ENCODE results near the gene CTNND2.

CTNND2 gene

DNA sequence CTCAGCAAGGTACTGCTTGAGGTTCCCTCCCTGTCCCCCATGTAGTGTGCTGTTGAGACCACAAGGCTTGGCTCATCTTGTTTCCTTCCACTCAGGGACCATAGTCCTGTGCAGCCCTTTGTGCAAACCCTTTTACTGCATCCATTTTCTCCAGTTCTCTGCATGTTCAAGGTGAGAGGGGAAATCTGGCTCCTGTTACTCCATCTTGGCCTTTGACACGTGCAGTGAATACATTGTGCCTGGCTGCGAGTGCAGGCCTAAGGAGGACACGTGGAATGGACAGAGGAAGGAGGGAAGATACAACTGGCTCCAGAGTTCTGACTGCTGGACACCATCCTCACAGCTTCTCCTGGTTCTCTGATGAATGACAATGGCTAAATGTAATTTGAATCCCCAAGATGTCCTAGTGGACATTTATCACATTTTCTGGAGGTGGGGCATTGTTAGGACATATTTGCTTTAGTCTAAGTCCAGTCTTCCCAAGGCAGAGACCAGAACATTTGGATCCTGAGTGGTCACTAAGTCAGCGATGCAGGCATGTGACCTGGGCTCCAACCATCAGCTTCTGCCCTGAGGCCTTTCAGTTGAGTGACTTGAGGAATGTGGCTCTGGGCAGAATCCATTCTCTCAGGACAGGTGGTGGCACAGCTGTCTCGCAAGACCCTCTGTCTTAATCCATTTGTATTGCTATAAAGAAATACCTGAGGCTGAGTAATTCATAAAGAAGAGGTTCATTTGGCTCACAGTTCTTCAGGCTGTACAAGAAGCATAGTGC is 954.2 kb downstream of the CTNND2 start:
- no peaks in the 10 kb centered on the region for H3K4me1 ChIP-seq (ENCODE audit: control insufficient read depth, insufficient read depth, low read length)
- ChIA-PET POLR2A (no interaction called here), CTCF (interaction anchor here (0.6 kb wide), 2 partner anchors 86 to 93 kb away, joined by 3 read pairs; no protein-coding TSS in a partner anchor)
- no peak overlapping the region for H3K4me3 ChIP-seq (ENCODE audit: low read depth, low read length)
- H3K36me3 ChIP-seq (ENCODE audit: control insufficient read depth in 2 of 2, insufficient read depth in 1 of 2, low read length in 2 of 2), result no peaks in the 10 kb centered on the region
- H3K27ac ChIP-seq (ENCODE audit: extremely low read depth, low read depth, low read length), result no peak overlapping the region
- TF ChIP-seq ZNF544 (tag by site-specific recombination; IDR thresholded peaks at IDR 0.05) (no peak), ZNF529 (tag by site-specific recombination; IDR thresholded peaks at IDR 0.05; ENCODE audit: insufficient replicate concordance) (no peak), REPIN1 (tag by site-specific recombination; IDR thresholded peaks at IDR 0.05; ENCODE audit: low read depth) (no peak), ZNF248 (tag by site-specific recombination; IDR thresholded peaks at IDR 0.05) (no peak), GLI2 (tag by site-specific recombination; IDR thresholded peaks at IDR 0.05; ENCODE audit: borderline replicate concordance, low read depth) (no peak), ZSCAN30 (tag by site-specific recombination; IDR thresholded peaks at IDR 0.05) (no peak), ZNF510 (tag by site-specific recombination; IDR thresholded peaks at IDR 0.05; ENCODE audit: insufficient replicate concordance) (no peak), MYNN (tag by site-specific recombination; IDR thresholded peaks at IDR 0.05; ENCODE audit: borderline replicate concordance) (no peak), ZNF174 (tag by site-specific recombination; IDR thresholded peaks at IDR 0.05) (no peak), RBAK (tag by site-specific recombination; IDR thresholded peaks at IDR 0.05) (no peak), ZNF391 (tag by site-specific recombination; IDR thresholded peaks at IDR 0.05; ENCODE audit: borderline replicate concordance, low read depth) (no peak), ZNF112 (tag by site-specific recombination; IDR thresholded peaks at IDR 0.05) (no peak)
- TF ChIP-seq, protein P1, sequence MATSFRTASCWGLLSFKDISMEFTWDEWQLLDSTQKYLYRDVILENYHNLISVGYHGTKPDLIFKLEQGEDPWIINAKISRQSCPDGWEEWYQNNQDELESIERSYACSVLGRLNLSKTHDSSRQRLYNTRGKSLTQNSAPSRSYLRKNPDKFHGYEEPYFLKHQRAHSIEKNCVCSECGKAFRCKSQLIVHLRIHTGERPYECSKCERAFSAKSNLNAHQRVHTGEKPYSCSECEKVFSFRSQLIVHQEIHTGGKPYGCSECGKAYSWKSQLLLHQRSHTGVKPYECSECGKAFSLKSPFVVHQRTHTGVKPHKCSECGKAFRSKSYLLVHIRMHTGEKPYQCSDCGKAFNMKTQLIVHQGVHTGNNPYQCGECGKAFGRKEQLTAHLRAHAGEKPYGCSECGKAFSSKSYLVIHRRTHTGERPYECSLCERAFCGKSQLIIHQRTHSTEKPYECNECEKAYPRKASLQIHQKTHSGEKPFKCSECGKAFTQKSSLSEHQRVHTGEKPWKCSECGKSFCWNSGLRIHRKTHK (tag by site-specific recombination; IDR thresholded peaks at IDR 0.05), result no peak
- TF ChIP-seq, protein P2, sequence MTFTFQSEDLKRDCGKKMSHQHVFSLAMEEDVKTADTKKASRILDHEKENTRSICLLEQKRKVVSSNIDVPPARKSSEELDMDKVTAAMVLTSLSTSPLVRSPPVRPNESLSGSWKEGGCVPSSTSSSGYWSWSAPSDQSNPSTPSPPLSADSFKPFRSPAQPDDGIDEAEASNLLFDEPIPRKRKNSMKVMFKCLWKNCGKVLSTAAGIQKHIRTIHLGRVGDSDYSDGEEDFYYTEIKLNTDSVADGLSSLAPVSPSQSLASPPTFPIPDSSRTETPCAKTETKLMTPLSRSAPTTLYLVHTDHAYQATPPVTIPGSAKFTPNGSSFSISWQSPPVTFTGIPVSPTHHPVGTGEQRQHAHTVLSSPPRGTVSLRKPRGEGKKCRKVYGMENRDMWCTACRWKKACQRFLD (tag by site-specific recombination; IDR thresholded peaks at IDR 0.05), result no peak
- TF ChIP-seq, protein P3, sequence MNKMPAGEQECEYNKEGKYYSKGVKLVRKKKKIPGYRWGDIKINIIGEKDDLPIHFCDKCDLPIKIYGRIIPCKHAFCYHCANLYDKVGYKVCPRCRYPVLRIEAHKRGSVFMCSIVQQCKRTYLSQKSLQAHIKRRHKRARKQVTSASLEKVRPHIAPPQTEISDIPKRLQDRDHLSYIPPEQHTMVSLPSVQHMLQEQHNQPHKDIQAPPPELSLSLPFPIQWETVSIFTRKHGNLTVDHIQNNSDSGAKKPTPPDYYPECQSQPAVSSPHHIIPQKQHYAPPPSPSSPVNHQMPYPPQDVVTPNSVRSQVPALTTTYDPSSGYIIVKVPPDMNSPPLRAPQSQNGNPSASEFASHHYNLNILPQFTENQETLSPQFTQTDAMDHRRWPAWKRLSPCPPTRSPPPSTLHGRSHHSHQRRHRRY (tag by site-specific recombination; IDR thresholded peaks at IDR 0.05), result no peak
- H3K9me3 ChIP-seq (ENCODE audit: control insufficient read depth, insufficient read depth, low read depth, low read length), result no peaks in the 10 kb centered on the region

DNA sequence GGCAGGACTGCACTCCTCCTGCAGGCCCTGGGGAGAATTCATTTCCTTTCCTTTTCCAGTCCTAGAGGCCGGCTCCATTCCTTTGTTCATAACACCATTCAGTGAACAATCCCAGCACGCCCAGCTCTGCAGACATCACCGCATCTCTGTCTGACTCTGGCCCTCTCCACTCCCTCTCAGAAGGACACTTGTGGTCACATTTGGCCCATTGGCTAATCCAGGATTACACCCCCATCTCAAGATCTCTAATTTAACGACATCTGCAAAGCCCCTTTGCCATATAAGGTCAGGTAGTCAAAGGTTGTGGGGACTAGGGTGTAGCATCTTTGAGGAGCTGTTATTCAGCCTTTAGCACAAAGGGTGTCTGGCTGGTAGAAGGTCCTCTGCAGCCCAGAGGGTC is 958.2 kb downstream of the CTNND2 start:
- H3K27ac ChIP-seq (ENCODE audit: extremely low read depth, low read depth, low read length), result no peak overlapping the region
- no peaks in the 10 kb centered on the region for H3K4me1 ChIP-seq (ENCODE audit: control insufficient read depth, insufficient read depth, low read length)
- ChIA-PET CTCF (interaction anchor here (0.6 kb wide), 2 partner anchors 135 to 773 kb away, joined by 3 read pairs; no protein-coding TSS in a partner anchor), POLR2A (no interaction called here)
- no peak overlapping the region for H3K4me3 ChIP-seq (ENCODE audit: low read depth, low read length)
- no peak for TF ChIP-seq ZNF2 (tag by site-specific recombination; IDR thresholded peaks at IDR 0.05)
- H3K36me3 ChIP-seq (ENCODE audit: control insufficient read depth in 2 of 2, insufficient read depth in 1 of 2, low read length in 2 of 2), result no peaks in the 10 kb centered on the region
- H3K9me3 ChIP-seq (ENCODE audit: control insufficient read depth, insufficient read depth, low read depth, low read length), result no peaks in the 10 kb centered on the region

DNA sequence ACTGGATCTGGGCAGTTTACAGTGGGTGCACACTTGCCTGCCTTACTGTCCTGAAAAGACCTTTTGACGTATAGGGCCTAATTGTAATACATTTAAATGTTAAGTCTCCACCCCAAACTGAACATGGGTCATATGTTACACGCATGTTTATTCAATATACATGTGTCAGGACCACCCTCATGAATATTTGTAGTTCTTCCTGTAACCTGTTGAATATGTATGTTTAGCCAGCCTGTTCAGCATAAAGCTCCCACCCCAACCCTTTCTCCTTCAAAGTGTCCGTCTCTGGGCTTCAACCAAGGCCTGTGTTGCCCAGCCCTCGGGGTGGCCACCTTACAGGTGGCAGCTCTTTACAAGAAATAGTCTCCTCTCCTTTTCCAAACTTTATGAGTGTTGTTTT is 962.3 kb downstream of the CTNND2 start:
- H3K9me3 ChIP-seq (ENCODE audit: control insufficient read depth, insufficient read depth, low read depth, low read length), result no peaks in the 10 kb centered on the region
- CTCF ChIA-PET, result interaction anchor here (0.7 kb wide), 1 partner anchor 273 kb away, joined by 5 read pairs; no protein-coding TSS in a partner anchor
- no peaks in the 10 kb centered on the region for H3K36me3 ChIP-seq (ENCODE audit: control insufficient read depth in 2 of 2, insufficient read depth in 1 of 2, low read length in 2 of 2)
- H3K4me1 ChIP-seq (ENCODE audit: control insufficient read depth, insufficient read depth, low read length), result no peaks in the 10 kb centered on the region
- H3K4me3 ChIP-seq (ENCODE audit: low read depth, low read length), result no peak overlapping the region
- POLR2A ChIA-PET, result no interaction called here
- H3K27ac ChIP-seq (ENCODE audit: extremely low read depth, low read depth, low read length), result no peak overlapping the region
- TF ChIP-seq, protein P4, sequence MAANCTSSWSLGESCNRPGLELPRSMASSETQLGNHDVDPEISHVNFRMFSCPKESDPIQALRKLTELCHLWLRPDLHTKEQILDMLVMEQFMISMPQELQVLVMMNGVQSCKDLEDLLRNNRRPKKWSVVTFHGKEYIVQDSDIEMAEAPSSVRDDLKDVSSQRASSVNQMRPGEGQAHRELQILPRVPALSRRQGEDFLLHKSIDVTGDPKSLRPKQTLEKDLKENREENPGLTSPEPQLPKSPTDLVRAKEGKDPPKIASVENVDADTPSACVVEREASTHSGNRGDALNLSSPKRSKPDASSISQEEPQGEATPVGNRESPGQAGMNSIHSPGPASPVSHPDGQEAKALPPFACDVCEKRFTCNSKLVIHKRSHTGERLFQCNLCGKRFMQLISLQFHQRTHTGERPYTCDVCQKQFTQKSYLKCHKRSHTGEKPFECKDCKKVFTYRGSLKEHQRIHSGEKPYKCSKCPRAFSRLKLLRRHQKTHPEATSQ (tag by site-specific recombination; IDR thresholded peaks at IDR 0.05), result no peak
- TF ChIP-seq ZNF561 (tag by site-specific recombination; IDR thresholded peaks at IDR 0.05; ENCODE audit: borderline replicate concordance), result no peak
- no peak for TF ChIP-seq OSR2 (tag by site-specific recombination; IDR thresholded peaks at IDR 0.05)
- no peak for TF ChIP-seq KLF7 (tag by site-specific recombination; IDR thresholded peaks at IDR 0.05; ENCODE audit: borderline replicate concordance)
- TF ChIP-seq SP3 (tag by site-specific recombination; IDR thresholded peaks at IDR 0.05), result no peak
